Astrocyte of the spinal cord (primary cell): ENCODE measurements around the gene PHYKPL.
"Not testable (repeated sequence)": the region's sequence is repeated elsewhere in the genome, so short reads cannot be mapped to it uniquely, and the experiment has no call there.

Experiments used
- DNase-seq: peaks from one replicate; pipeline ENCODE4 v3.0.0; 2011; ENCODE audit warnings: low read depth, low spot score
- H3K4me3 ChIP-seq: 2 replicates; pipeline ENCODE4 v1.5.1; 2011; ENCODE audit warnings: low read depth, mild to moderate bottlenecking, low read length, moderate library complexity
- CTCF ChIP-seq: IDR thresholded peaks from 2 replicates; pipeline ENCODE4 v1.5.1; 2012; ENCODE audit warnings: low read depth, mild to moderate bottlenecking, low read length, inconsistent platforms
- in situ Hi-C: cut with HindIII; loops from 2 replicates; pipeline ENCODE4 v1.10.0; 2017; ENCODE audit warnings: low sequenced_read_pairs

The PHYKPL gene

DNA sequence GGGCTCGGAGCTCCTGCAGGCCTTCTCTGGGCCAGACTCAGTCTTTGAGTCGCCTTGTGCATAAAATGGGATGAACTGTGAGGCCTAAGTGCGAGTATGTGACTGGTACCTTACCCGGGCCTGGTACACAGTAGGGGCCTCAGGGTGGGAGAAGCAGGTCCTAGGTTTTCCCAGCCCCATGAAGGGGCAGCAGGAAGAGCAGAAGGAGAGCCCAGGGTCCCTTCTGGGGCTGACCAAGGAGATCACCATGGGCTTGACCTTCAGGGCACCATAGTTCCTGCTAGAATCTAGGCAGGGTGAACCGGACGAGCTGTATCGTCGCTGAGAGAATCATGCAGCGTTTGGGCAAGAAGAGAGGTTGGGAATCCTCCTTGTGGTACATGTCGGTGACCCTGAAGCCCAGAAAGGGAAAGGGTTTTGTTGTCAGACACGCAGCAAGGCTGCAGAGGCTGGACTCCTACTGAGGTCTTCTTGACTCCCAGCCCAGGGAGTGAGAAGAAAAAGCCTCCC lies 373 bp upstream of the PHYKPL start:
- no peak for TF ChIP-seq CTCF
- DNase-seq = no peak
- peak overlapping the region; percentile 83 for H3K4me3 ChIP-seq
- in situ Hi-C loops = no loop called here

DNA sequence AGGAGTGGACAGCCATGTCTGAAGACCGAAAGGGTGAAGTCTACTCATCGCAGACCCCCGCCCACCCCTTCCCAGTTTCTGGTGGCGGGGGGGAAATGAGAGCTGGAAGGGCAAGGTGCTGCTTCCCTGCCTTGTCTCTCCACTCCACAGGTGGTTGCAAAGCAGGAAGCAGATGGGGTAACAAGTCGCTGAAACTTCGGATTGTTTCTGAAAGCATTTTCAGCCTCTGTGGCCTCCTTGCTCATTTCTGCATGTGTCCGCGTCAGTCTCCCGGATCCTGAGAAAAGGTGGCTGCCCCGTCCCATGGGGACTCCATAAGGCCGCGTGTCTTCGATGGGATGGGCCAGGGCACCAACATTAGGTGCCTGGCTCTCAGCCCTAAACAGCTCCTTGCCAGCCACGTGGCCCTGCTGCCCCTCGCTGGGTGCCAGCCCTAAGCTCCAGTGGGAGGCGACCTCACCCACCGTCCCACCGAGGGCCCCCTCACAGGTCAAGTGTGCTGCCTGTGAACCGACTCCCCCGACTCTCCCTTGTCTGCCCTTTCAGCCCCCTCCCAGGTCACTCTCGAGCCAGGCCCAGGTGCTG lies 971 bp downstream of the PHYKPL start:
- peak overlapping the region; percentile 83 for H3K4me3 ChIP-seq
- in situ Hi-C loops = no loop called here
- TF ChIP-seq CTCF = no peak
- no peak for DNase-seq

GRCh38 chr5:178230879-178231538 lies 1.6 kb downstream of the PHYKPL start:
- no peak for TF ChIP-seq CTCF
- peak overlapping the region; percentile 83 for H3K4me3 ChIP-seq
- no peak for DNase-seq
- in situ Hi-C loops = no loop called here

DNA sequence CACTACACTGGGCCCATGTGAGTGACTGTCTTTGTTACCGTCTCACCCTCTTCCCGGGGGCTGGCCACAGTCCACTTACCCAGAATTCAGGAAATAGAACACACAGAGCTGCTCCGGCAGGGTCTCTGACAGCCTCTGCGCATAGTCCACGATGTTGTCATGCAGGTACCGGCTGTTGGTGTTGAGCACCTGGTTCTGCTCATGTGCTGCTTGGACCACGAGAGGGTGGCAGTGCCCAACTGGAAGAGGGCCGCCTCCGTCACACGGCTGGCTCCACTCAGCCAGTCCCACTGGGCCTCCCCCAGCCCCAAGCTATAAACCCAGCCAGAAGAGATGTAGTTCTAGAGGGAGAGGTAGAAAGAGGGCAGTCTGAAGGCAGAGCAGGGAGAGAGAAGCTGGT lies 2.7 kb downstream of the PHYKPL start:
- no peak for DNase-seq
- no peak overlapping the region for H3K4me3 ChIP-seq
- in situ Hi-C loops = no loop called here
- TF ChIP-seq CTCF = no peak

DNA sequence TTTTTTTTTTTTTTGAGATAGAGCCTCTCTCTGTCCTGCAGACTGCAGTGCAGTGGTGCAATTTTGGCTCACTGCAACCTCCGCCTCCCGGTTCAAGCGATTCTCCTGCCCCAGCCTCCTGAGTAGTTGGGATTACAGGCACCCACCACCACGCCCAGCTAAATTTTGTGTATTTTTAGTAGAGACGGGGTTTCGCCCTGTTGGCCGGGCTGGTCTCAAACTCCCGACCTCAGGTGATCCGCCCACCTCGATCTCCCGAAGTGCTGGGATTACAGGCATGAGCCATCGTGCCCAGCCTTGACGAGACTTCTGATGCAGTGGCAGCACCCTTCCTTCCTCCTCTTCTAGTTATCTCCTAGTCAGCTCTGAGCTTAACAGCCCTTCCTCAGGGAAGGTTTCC lies 3.5 kb downstream of the PHYKPL start:
- H3K4me3 ChIP-seq, DNase-seq, in situ Hi-C loops: not testable (repeated sequence)

DNA sequence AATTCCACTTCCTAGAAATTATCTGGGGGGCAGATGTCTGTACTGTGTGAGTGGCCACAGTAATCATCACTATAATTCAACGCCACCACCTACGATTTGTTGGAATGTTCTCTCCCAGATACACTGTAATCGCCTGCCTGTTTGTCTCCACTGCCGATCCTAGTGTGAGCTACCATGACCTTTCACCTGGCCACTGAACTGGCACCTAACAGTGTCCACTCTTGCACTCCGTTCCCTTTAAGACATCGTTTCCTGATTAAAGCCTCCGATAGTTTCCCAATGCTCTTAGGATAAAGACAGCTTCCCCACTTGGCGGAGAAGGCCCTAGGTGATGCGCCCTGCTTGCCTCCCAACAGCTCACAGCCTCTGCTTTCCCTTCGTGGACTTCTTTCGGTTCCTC lies 4.0 kb downstream of the PHYKPL start:
- no peak for DNase-seq
- H3K4me3 ChIP-seq = no peak overlapping the region
- no peak for TF ChIP-seq CTCF
- in situ Hi-C loops = no loop called here

GRCh38 chr5:178227929-178228328 lies 4.7 kb downstream of the PHYKPL start:
- no peak for DNase-seq
- in situ Hi-C loops = no loop called here
- no peak overlapping the region for H3K4me3 ChIP-seq
- TF ChIP-seq CTCF = no peak
